Uterus (tissue), 2 donors: ENCODE measurements around the gene ARHGEF17.

Source experiments
- POLR2A ChIP-seq, 2 donors: fragments of 450-650 bp; IDR thresholded peaks; one replicate each; pipeline ENCODE4 v1.6.1; 2016; ENCODE audit warnings: antibody characterized with exemption in 2 of 2, mild to moderate bottlenecking in 1 of 2, moderate library complexity in 1 of 2
- TF ChIP-seq, protein P1 (sequence below), 4 experiments: fragments of 200-600 bp in 2 of 4; fragments of 450-650 bp in 2 of 4; sonication (generic) in 2 of 4; IDR thresholded peaks; one replicate each; pipeline ENCODE4 v1.5.1; 2016 to 2019; ENCODE audit warnings: antibody characterized with exemption in 4 of 4, mild to moderate bottlenecking in 2 of 4, moderate library complexity in 1 of 4

GRCh38 chr11:73365352-73366264 lies 57.5 kb downstream of the ARHGEF17 start:
- TF ChIP-seq, protein P1, sequence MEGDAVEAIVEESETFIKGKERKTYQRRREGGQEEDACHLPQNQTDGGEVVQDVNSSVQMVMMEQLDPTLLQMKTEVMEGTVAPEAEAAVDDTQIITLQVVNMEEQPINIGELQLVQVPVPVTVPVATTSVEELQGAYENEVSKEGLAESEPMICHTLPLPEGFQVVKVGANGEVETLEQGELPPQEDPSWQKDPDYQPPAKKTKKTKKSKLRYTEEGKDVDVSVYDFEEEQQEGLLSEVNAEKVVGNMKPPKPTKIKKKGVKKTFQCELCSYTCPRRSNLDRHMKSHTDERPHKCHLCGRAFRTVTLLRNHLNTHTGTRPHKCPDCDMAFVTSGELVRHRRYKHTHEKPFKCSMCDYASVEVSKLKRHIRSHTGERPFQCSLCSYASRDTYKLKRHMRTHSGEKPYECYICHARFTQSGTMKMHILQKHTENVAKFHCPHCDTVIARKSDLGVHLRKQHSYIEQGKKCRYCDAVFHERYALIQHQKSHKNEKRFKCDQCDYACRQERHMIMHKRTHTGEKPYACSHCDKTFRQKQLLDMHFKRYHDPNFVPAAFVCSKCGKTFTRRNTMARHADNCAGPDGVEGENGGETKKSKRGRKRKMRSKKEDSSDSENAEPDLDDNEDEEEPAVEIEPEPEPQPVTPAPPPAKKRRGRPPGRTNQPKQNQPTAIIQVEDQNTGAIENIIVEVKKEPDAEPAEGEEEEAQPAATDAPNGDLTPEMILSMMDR (IDR thresholded peaks at IDR 0.05), result no peak
- TF ChIP-seq POLR2A (IDR thresholded peaks at IDR 0.05), result no peak
